Neutrophil (primary cell): ENCODE results near the gene TAS1R1.
A peak's percentile ranks its signal among the peaks of the same experiment; 100 is the strongest.

Experiments used
- H3K27ac ChIP-seq: fragments of 200-600 bp; sonication (generic); 2 replicates; pipeline ENCODE4 v1.5.1; 2016; ENCODE audit warnings: mild to moderate bottlenecking, moderate library complexity
- H3K27me3 ChIP-seq: fragments of 200-600 bp; sonication (generic); 2 replicates; pipeline ENCODE4 v1.6.0; 2016; ENCODE audit warnings: mild to moderate bottlenecking
- H3K36me3 ChIP-seq: fragments of 200-600 bp; sonication (generic); 2 replicates; pipeline ENCODE4 v1.5.1; 2017
- H3K4me1 ChIP-seq, 2 experiments: fragments of 200-600 bp in 1 of 2; sonication (generic) in 1 of 2; 1 replicate in 1 of 2; 2 replicates in 1 of 2; pipeline versions ENCODE4 v1.5.1 to v1.6.1; 2013 to 2016; ENCODE audit warnings: low read depth in 1 of 2, low read length in 1 of 2, mild to moderate bottlenecking in 1 of 2, moderate library complexity in 1 of 2; ENCODE audit not compliant: control insufficient read depth in 1 of 2, insufficient read depth in 1 of 2
- H3K4me3 ChIP-seq, 2 experiments: fragments of 200-600 bp in 1 of 2; sonication (generic) in 1 of 2; 1 replicate in 1 of 2; 2 replicates in 1 of 2; pipeline ENCODE4 v1.5.1; 2013 to 2016; ENCODE audit warnings: low read depth in 1 of 2, low read length in 1 of 2, mild to moderate bottlenecking in 1 of 2, moderate library complexity in 1 of 2
- H3K9me3 ChIP-seq: fragments of 200-600 bp; sonication (generic); 2 replicates; pipeline ENCODE4 v1.5.1; 2016
- TF ChIP-seq, protein P1 (sequence below): fragments of 200-600 bp; sonication (generic); IDR thresholded peaks from 2 replicates; pipeline ENCODE4 v1.5.1; 2016; ENCODE audit warnings: antibody characterized with exemption

TAS1R1 gene

DNA sequence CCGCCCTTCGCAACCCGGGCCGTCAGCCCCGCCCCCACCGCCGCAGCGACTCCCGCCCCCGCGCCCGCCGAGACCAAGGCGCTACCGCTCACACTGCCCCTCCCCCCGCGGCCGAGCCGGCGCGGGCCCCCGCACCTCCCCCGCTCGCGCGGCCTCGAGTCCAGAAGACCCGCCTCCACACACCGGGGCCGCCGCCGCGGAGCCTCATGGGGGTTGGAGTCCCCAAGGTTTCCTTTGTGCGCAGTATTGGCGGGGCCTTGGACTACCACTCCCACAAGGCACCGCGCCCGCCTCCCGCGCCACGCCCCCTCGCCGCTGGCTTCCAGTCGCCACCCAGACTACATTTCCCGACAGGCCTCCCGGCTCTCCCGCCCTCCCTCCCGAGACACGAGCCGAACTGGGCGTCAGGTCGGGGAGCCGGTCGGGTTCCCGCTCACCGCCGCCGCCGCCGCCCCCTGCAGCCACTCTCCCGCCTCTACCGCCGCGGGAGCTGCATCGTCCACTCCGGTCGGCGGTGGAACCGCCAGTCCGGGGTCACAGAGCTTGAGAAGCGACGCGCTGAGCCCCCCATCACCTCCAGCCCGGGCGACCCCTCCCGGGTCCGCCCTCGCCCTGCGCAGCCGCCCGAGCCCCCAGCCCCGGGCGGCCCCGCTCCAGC is 58.4 kb downstream of the TAS1R1 start, which contains the start of gene PHF13:
Gene PHF13 (plus strand): TSS at position 371 of the 658 bp plus-strand sequence. CDS start 336 bp downstream, outside the sequence.
- no peaks in the 10 kb centered on the region for H3K9me3 ChIP-seq
- peak within 1 kb of the TSS; percentile 78 to 97 for H3K4me3 ChIP-seq
- peaks cover 21% of the 10 kb centered on the region for H3K27me3 ChIP-seq
- TF ChIP-seq, protein P1, sequence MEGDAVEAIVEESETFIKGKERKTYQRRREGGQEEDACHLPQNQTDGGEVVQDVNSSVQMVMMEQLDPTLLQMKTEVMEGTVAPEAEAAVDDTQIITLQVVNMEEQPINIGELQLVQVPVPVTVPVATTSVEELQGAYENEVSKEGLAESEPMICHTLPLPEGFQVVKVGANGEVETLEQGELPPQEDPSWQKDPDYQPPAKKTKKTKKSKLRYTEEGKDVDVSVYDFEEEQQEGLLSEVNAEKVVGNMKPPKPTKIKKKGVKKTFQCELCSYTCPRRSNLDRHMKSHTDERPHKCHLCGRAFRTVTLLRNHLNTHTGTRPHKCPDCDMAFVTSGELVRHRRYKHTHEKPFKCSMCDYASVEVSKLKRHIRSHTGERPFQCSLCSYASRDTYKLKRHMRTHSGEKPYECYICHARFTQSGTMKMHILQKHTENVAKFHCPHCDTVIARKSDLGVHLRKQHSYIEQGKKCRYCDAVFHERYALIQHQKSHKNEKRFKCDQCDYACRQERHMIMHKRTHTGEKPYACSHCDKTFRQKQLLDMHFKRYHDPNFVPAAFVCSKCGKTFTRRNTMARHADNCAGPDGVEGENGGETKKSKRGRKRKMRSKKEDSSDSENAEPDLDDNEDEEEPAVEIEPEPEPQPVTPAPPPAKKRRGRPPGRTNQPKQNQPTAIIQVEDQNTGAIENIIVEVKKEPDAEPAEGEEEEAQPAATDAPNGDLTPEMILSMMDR = peak; percentile 33
- peak within 1 kb of the TSS; percentile 94 for H3K27ac ChIP-seq
- no peaks in the 10 kb centered on the region for H3K36me3 ChIP-seq
- peaks cover 17 to 22% of the 10 kb centered on the region in 2 experiments for H3K4me1 ChIP-seq

DNA sequence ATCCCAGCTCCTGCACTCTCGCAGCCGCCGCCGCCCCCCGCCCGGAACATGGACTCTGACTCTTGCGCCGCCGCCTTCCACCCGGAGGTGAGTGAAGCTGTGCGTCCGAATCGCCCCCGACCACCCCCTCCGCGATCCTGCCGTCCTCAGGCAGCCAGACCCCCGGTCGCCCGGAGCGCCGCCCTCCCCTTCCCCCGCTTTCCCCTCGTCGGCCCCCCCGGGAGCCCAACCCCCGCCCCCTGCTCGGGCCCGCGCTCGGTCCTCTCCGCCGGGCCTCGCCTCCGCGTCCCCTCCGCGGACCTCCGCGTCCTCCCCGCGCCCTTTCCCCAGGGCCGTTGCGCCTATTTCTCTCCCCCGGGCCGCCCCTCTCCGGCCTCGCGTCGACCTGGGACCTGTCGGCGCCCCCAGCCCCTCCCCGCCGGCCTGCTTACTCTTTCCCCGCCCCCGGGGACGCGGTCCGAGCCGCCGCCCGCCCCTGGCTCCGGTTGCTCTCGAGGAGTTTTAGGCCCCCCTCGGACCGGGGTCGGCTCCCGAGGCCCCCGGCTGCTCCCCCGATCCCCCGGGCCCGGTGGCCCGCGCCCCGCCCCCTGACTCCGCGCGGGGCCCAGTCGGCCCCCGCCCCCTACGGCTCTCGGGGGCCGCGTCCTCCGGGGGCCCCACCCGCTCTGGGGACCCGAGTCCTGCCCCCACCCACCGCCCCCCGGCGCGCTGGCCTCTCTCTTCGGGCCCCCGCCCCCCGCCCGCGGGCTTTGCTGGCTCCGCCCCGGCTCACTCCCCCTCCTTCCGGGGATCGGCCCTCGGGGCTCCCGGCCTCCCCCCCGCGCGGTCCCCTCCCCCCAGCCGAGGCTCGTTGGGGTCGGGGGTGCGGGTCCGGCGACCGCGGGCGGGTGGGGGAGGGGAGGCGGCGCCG is 59.2 kb downstream of the TAS1R1 start:
- peaks cover 17 to 22% of the 10 kb centered on the region in 2 experiments for H3K4me1 ChIP-seq
- no peaks in the 10 kb centered on the region for H3K9me3 ChIP-seq
- peaks cover under 1% of the 10 kb centered on the region for H3K36me3 ChIP-seq
- H3K27me3 ChIP-seq = peaks cover 21% of the 10 kb centered on the region
- H3K4me3 ChIP-seq = peak overlapping the region; percentile 78 to 97
- H3K27ac ChIP-seq = peak overlapping the region; percentile 94
- TF ChIP-seq, protein P1 = no peak

DNA sequence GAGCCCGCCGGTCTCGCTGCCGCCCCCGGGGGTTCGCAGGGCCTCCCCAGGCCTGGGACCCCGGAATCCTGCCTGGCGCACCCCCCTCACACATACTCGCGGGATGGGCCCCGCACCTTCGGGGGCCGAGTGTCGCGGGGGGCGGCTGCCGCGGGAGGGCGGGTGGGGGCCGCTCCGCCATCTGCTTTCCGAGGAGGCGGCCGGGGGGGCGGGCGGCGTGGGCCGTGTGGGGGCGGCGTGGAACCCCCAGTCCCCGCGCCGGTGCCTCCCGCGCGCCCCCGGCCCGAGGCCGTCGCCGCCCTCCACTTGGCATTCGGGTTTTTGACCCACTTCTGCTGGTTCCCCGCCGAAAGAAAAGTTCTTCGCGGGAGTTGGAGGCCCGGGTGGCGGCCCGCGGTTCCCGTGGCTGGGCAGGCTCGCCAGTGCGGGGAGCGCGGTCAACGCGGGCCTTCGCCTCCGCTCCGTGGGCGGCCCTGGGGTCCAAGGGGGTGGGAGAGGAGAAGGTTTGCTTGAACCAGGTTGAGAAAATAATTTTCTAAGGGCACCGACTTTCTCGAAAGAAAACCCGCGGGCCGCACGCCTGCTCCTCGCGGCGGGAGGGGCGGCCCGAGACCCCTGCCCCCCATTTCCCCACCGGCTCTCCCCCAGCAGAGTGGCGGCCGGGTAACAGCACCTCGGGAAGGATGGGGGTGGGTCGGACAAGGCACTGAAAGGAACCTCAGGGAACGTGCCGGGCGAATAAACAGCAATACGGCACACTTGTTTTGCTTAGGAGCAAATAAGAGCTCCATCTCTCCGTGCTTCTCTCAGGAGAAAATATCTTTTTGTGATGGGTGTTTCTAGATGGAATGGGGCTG is 60.0 kb downstream of the TAS1R1 start:
- H3K4me3 ChIP-seq = peak overlapping the region; percentile 55 to 97
- TF ChIP-seq, protein P1 = no peak
- H3K36me3 ChIP-seq = peaks cover 9% of the 10 kb centered on the region
- H3K9me3 ChIP-seq = no peaks in the 10 kb centered on the region
- peaks cover 21% of the 10 kb centered on the region for H3K27me3 ChIP-seq
- H3K27ac ChIP-seq = peak overlapping the region; percentile 94
- H3K4me1 ChIP-seq = peaks cover 17 to 22% of the 10 kb centered on the region in 2 experiments

DNA sequence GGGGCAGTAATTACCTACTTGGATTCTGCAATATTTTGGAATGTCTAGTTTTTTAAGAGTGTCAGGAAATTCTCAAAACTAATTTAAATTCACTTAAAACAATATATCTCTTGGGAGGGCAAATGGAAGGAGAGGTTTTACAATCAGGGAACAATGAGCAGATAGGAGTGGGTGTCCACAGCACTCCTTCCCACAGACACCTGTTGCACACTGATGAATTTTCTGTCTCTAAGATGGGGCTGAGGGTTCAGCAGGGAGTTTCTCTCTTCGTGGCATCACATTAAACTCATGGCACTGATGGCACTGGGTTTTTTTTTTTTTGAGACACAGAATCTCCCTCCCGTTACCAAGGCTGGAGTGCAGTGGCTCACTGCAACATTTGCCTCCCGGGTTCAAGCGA is 63.9 kb downstream of the TAS1R1 start:
- peaks cover 30% of the 10 kb centered on the region for H3K36me3 ChIP-seq
- no peak overlapping the region for H3K4me3 ChIP-seq
- H3K27ac ChIP-seq = no peak overlapping the region
- TF ChIP-seq, protein P1 = no peak
- peaks cover 21% of the 10 kb centered on the region for H3K27me3 ChIP-seq
- peaks cover 4 to 6% of the 10 kb centered on the region in 2 experiments for H3K4me1 ChIP-seq
- no peaks in the 10 kb centered on the region for H3K9me3 ChIP-seq
